ENCODE results near the gene INCENP.
A peak's percentile ranks its signal among the peaks of the same experiment; 100 is the strongest.

Gene INCENP

DNA sequence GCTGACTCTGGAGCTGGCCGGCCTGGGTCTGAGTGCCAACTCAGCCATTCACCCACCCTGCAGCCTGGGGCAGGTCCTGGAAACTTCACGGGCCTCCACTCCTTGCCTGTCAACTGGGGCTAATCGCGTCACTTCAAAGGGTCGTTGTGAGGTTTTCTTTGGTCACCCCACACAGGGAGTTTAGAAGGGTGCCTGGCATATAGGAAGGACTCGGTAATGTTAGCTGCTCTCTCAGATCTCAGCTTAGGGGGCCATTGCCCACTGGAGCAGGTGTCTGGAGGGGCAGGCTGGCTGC lies 7.3 kb downstream of the INCENP start:
- H3K27ac ChIP-seq (ENCODE audit: poor library complexity, severe bottlenecking), result no peak overlapping the region
- H3K9me3 ChIP-seq (ENCODE audit: severe bottlenecking), result no peaks in the 10 kb centered on the region
- no peaks in the 10 kb centered on the region for H3K27me3 ChIP-seq (ENCODE audit: insufficient read depth, poor library complexity, severe bottlenecking)
- H3K4me3 ChIP-seq (ENCODE audit: severe bottlenecking), result no peak overlapping the region
- ATAC-seq (ENCODE audit: low read depth) (no peak), DNase-seq (ENCODE audit: low spot score) (no peak)
- TF ChIP-seq, protein P1, sequence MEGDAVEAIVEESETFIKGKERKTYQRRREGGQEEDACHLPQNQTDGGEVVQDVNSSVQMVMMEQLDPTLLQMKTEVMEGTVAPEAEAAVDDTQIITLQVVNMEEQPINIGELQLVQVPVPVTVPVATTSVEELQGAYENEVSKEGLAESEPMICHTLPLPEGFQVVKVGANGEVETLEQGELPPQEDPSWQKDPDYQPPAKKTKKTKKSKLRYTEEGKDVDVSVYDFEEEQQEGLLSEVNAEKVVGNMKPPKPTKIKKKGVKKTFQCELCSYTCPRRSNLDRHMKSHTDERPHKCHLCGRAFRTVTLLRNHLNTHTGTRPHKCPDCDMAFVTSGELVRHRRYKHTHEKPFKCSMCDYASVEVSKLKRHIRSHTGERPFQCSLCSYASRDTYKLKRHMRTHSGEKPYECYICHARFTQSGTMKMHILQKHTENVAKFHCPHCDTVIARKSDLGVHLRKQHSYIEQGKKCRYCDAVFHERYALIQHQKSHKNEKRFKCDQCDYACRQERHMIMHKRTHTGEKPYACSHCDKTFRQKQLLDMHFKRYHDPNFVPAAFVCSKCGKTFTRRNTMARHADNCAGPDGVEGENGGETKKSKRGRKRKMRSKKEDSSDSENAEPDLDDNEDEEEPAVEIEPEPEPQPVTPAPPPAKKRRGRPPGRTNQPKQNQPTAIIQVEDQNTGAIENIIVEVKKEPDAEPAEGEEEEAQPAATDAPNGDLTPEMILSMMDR (IDR thresholded peaks at IDR 0.05; ENCODE audit: poor library complexity, severe bottlenecking), result no peak
- H3K4me1 ChIP-seq (ENCODE audit: insufficient read depth, poor library complexity, severe bottlenecking), result peaks cover 5% of the 10 kb centered on the region
- peaks cover 75% of the 10 kb centered on the region for H3K36me3 ChIP-seq (ENCODE audit: low read depth)

DNA sequence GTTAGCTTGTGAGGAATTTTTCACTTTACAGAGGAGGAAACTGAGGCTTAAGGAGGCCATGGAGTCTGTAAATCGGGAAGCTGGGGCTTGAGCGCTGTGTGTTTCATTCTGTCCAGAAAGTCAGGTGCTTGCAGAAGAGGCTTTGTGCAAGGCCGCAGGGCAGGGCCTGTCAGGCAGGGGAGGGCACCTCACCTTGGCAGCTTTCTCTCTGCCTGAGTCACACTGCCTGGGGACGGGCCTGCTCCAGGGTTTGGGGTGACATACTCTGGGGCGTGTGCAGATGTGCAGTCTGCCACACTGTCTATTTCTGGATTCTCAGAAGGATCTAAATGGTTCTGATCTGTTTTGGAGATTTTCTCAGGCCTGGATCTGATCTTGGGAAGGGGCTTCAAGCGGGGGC lies 8.4 kb downstream of the INCENP start:
- ATAC-seq (ENCODE audit: low read depth), result peak; percentile 85
- no peak for DNase-seq (ENCODE audit: low spot score)
- Histone ChIP-seq H3K27me3 (ENCODE audit: insufficient read depth, poor library complexity, severe bottlenecking) (no peaks in the 10 kb centered on the region), H3K36me3 (ENCODE audit: low read depth) (peaks cover 80% of the 10 kb centered on the region), H3K27ac (ENCODE audit: poor library complexity, severe bottlenecking) (no peak overlapping the region), H3K4me1 (ENCODE audit: insufficient read depth, poor library complexity, severe bottlenecking) (peaks cover 5% of the 10 kb centered on the region), H3K9me3 (ENCODE audit: severe bottlenecking) (no peaks in the 10 kb centered on the region), H3K4me3 (ENCODE audit: severe bottlenecking) (no peak overlapping the region)
- TF ChIP-seq, protein P1 (IDR thresholded peaks at IDR 0.05; ENCODE audit: poor library complexity, severe bottlenecking), result no peak

DNA sequence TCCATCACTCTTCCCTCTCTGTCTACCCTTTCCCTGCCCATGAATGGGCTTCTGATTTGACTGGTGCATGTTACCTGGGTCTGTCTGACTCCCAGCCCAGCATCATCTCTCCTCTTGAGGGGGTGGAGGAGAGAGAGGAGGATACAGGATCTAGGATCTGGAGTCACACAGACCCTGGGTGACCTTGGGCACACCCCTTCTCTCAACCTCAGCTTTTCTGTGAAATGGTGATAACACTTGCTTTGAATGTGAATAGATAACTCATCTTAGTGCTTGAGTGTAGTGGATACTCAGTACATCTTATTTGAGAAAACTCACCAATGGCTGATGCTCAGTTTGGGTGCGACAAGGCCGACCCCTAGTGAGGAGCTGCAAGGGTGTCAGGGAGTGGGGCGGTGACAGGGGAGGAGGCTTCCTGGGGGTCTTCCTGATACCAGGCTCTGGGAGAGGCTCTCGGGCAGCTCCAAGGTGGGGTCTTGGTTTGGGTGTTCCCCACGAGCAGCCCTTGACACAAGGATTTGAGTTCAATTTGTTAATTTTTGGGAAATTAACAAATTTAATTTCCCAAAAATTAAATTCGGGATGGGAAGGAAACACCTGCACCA lies 9.0 kb downstream of the INCENP start:
- no peaks in the 10 kb centered on the region for H3K27me3 ChIP-seq (ENCODE audit: insufficient read depth, poor library complexity, severe bottlenecking)
- H3K4me3 ChIP-seq (ENCODE audit: severe bottlenecking), result no peak overlapping the region
- ATAC-seq (ENCODE audit: low read depth) (no peak), DNase-seq (ENCODE audit: low spot score) (no peak)
- peaks cover 5% of the 10 kb centered on the region for H3K4me1 ChIP-seq (ENCODE audit: insufficient read depth, poor library complexity, severe bottlenecking)
- no peak overlapping the region for H3K27ac ChIP-seq (ENCODE audit: poor library complexity, severe bottlenecking)
- peaks cover 82% of the 10 kb centered on the region for H3K36me3 ChIP-seq (ENCODE audit: low read depth)
- TF ChIP-seq, protein P1 (IDR thresholded peaks at IDR 0.05; ENCODE audit: poor library complexity, severe bottlenecking), result no peak
- H3K9me3 ChIP-seq (ENCODE audit: severe bottlenecking), result no peaks in the 10 kb centered on the region

DNA sequence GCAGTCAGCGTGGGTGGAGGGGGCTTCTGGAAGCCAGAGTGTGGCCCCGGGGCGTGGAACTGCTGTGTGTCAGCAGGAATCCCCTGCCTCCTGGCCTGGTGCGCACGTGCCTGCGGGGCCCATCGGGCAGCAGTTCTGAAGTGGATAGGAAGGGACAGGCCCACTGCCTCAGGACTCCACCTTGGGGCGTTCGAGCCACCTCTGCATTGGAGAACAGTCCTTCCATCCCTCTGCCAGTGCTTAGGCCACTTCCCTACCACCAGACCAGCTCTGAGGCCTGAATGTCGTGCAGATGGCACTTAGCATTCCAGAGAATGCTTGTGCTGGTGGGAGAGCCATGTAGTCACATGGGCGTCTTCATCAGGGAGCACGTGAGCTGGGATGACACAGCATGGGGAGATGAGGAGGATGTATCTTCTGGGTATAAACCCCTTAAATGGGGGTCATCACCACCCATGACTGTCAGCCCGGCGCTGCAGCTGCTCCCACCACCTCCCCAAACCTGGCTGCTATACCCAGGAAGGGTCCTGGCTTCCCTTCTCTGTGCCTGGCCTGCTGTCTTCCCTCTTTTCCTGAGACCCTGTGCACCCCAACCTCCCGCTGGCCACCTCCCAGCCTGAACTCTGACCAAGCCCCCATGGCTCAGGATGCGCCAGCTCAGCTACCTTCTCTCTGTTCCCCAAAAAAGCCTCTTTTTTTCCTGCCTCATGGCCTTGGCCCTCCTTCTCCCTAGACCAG lies 9.7 kb downstream of the INCENP start:
- DNase-seq (ENCODE audit: low spot score), result no peak
- H3K27me3 ChIP-seq (ENCODE audit: insufficient read depth, poor library complexity, severe bottlenecking), result no peaks in the 10 kb centered on the region
- no peak overlapping the region for H3K27ac ChIP-seq (ENCODE audit: poor library complexity, severe bottlenecking)
- no peak for ATAC-seq (ENCODE audit: low read depth)
- H3K36me3 ChIP-seq (ENCODE audit: low read depth), result peaks cover 85% of the 10 kb centered on the region
- no peaks in the 10 kb centered on the region for H3K9me3 ChIP-seq (ENCODE audit: severe bottlenecking)
- no peak overlapping the region for H3K4me3 ChIP-seq (ENCODE audit: severe bottlenecking)
- peaks cover 5% of the 10 kb centered on the region for H3K4me1 ChIP-seq (ENCODE audit: insufficient read depth, poor library complexity, severe bottlenecking)
- TF ChIP-seq, protein P1 (IDR thresholded peaks at IDR 0.05; ENCODE audit: poor library complexity, severe bottlenecking), result no peak

DNA sequence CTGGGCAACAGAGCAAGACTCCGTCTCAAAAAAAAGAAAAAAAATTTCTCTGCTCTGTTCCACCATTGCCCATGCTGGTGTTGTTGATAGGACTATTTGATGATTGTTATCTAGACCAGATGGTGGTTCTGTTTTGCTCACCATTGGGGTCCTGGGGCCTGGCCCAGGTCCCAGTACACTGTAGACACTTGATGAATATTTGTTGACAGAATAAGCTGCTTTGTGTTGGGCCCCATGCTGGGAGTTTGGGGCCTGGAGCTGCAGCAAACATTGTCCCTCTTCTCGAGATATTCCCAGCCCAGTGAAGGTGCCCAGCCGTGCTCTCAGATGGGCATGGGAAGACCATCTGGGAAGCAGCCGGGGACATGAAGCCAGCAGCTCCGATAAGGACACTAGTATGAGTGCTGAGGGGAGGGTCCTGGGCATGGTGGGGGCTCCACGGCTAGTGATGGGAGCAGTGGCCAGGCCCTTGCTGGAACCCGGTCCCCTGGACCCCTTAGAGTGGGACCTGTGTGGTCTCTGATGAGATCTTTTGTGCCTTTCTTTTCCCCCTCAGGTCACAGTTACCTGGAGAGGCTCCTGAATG lies 13.6 kb downstream of the INCENP start:
- H3K27me3 ChIP-seq (ENCODE audit: insufficient read depth, poor library complexity, severe bottlenecking), result no peaks in the 10 kb centered on the region
- no peaks in the 10 kb centered on the region for H3K4me1 ChIP-seq (ENCODE audit: insufficient read depth, poor library complexity, severe bottlenecking)
- H3K4me3 ChIP-seq (ENCODE audit: severe bottlenecking), result no peak overlapping the region
- TF ChIP-seq, protein P1 (IDR thresholded peaks at IDR 0.05; ENCODE audit: poor library complexity, severe bottlenecking), result no peak
- no peaks in the 10 kb centered on the region for H3K9me3 ChIP-seq (ENCODE audit: severe bottlenecking)
- H3K36me3 ChIP-seq (ENCODE audit: low read depth), result peaks cover 88% of the 10 kb centered on the region
- DNase-seq (ENCODE audit: low spot score) (no peak), ATAC-seq (ENCODE audit: low read depth) (no peak)
- no peak overlapping the region for H3K27ac ChIP-seq (ENCODE audit: poor library complexity, severe bottlenecking)
